Right atrium auricular region (tissue), 2 donors: ENCODE data around the gene RAB13. TPM values are rescaled to one million over a fixed set of nuclear protein-coding genes. Genes with fewer than 3 reads are reported as not detected.

ENCODE experiments used
- DNase-seq: peaks from one replicate; pipeline ENCODE4 v3.0.0-alpha.2; 2019; ENCODE audit warnings: low spot score
- H3K27ac ChIP-seq, 2 donors: fragments of 200-600 bp; sonication (generic); 1 replicate in 1 of 2; 2 replicates in 1 of 2; pipeline ENCODE4 v1.5.1; 2016 to 2019
- H3K27me3 ChIP-seq, 2 donors: fragments of 200-600 bp; sonication (generic); one replicate each; pipeline versions ENCODE4 v1.5.1 to v1.6.0; 2017 to 2019
- H3K36me3 ChIP-seq: fragments of 200-600 bp; sonication (generic); one replicate; pipeline ENCODE4 v1.5.1; 2016
- H3K4me1 ChIP-seq, 2 donors: fragments of 200-600 bp; sonication (generic); one replicate each; pipeline versions ENCODE4 v1.5.1 to v1.6.0; 2017 to 2019
- H3K4me3 ChIP-seq, 2 donors: fragments of 200-600 bp; sonication (generic); 1 replicate in 1 of 2; 2 replicates in 1 of 2; pipeline ENCODE4 v1.5.1; 2017 to 2019; ENCODE audit warnings: mild to moderate bottlenecking in 1 of 2, moderate library complexity in 1 of 2
- H3K9me3 ChIP-seq, 2 donors: fragments of 200-600 bp; sonication (generic); one replicate each; pipeline ENCODE4 v1.5.1; 2019
- total RNA-seq, 2 donors: library from RNA; depleted of rRNA; stranded (reverse); fragments of >200 nt; gene quantifications; one replicate each; pipeline ENCODE4 v1.1.0, GENCODE V29; 2016
- TF ChIP-seq, protein P1 (sequence below), 2 donors: fragments of 200-600 bp; sonication (generic); IDR thresholded peaks; one replicate each; pipeline ENCODE4 v1.5.1; 2019; ENCODE audit warnings: antibody characterized with exemption in 2 of 2

Gene RAB13
- total RNA-seq, 2 donors from 2014 or later, result 25.7 to 34.8 TPM

DNA sequence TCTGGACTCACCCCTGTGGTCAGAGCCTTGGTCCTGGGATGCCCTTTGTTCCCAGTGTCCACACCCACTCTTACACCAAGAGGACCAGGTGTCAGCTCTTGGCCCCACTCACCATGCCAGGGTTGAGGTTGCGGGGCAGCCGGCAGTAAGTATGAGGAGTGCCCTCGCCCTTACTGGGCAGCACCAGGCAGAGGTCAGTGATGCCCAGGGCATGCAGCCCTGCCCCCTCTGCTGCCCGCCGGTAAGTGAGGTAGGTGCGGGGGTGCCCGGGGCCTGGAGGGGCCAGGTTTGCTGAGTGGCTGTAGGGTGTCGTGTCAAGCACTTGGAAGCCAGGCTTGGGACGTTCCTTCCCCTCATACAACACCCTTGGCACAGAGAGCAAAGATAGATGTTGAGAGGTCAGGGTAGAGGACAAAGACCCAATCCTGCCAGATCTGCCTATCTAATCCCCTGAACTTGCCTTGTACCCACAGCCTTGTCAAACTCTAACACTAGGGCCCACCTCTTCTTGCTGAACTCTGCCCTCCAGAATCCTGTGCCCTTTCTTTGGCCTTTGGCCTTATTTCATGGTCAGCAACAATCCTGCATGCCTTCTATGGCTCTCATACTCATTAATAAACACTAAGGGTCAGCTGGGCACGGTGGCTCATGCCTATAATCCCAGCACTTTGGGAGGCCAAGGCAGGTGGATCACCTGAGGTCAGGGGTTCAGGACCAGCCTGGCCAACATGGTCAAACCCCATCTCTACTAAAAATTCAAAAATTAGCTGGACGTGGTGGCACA, 43.2 kb downstream of the RAB13 start:
- Histone ChIP-seq H3K4me3 (no peak overlapping the region), H3K27me3 (no peaks in the 10 kb centered on the region), H3K4me1 (peaks cover 0 to 35% of the 10 kb centered on the region in 2 donors), H3K27ac (no peak overlapping the region), H3K36me3 (peaks cover 44% of the 10 kb centered on the region), H3K9me3 (no peaks in the 10 kb centered on the region)
- TF ChIP-seq, protein P1, sequence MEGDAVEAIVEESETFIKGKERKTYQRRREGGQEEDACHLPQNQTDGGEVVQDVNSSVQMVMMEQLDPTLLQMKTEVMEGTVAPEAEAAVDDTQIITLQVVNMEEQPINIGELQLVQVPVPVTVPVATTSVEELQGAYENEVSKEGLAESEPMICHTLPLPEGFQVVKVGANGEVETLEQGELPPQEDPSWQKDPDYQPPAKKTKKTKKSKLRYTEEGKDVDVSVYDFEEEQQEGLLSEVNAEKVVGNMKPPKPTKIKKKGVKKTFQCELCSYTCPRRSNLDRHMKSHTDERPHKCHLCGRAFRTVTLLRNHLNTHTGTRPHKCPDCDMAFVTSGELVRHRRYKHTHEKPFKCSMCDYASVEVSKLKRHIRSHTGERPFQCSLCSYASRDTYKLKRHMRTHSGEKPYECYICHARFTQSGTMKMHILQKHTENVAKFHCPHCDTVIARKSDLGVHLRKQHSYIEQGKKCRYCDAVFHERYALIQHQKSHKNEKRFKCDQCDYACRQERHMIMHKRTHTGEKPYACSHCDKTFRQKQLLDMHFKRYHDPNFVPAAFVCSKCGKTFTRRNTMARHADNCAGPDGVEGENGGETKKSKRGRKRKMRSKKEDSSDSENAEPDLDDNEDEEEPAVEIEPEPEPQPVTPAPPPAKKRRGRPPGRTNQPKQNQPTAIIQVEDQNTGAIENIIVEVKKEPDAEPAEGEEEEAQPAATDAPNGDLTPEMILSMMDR (IDR thresholded peaks at IDR 0.05), result no peak
- DNase-seq, result no peak

DNA sequence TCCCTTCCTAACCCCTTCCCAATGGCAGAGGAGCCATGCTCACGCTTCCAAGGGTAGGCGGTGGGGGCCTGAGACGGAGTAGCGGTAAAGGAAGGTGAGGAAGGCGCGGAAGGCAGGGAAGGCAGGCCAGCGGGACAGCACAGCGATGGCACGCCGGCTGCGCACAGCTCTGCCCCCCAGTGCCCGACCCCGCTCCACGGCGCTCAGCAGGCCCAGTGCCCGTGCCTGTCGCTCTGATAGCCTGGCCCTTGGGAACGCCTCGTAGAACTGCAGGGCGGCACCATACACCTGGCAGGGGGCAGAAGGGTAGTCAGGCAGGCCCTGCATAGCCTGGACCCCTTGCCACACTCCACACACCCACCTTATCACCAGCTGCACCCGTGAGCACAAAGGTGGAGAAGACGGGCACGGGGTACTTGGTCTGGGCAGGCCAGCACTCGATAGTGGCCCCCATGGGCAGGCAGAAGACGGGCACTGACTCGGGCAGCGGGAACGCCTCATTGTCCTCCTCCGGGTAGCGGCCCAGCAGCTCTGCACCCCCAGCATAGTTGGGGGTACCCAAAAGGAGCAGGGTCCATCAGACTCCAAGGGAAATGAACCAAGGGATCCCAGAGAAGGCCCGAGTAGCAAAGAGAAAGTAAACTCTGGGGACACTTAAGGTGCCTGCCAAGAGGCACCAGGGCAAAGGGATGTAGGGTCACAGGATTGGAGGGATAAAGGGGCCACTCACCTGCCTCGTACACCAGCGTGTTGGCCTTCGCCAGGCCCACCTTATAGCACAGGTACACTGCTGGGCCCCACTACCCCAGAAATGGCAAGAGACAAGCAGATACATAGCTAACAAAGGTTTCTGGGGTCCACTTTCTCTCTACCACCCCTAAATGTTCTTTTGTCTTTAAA, 44.1 kb downstream of the RAB13 start:
- Histone ChIP-seq H3K36me3 (peaks cover 45% of the 10 kb centered on the region), H3K27me3 (no peaks in the 10 kb centered on the region)
- TF ChIP-seq, protein P1 (IDR thresholded peaks at IDR 0.05), result no peak

DNA sequence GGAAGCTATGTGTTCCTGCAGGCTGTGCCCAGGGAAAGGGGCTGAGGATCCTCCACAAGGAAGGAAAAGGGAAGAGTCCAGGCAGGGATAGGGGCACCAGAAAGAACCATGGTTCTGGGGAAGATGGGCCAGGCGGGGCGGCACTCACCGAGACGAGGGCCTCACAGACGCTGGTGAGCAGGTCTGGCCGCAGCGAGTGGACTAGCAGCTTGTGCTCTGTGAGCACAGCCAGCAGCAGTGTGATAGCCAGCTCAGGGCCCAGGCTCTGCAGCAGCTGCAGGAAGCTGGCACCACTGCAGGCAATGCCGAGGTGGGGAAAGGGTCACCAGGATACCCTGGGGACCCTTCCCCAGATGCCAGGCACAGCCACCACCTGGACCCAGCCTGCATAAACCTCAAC, 45.4 kb downstream of the RAB13 start:
- H3K36me3 ChIP-seq, result peaks cover 58% of the 10 kb centered on the region
- peaks cover 0 to 26% of the 10 kb centered on the region in 2 donors for H3K4me1 ChIP-seq
- TF ChIP-seq, protein P1 (IDR thresholded peaks at IDR 0.05), result no peak

More for the DNA sequence above, 44.1 kb downstream of the RAB13 start:
- Histone ChIP-seq H3K27ac (no peak overlapping the region), H3K9me3 (no peaks in the 10 kb centered on the region), H3K4me1 (peaks cover 0 to 32% of the 10 kb centered on the region in 2 donors), H3K4me3 (no peak overlapping the region)
- DNase-seq, result no peak

DNA sequence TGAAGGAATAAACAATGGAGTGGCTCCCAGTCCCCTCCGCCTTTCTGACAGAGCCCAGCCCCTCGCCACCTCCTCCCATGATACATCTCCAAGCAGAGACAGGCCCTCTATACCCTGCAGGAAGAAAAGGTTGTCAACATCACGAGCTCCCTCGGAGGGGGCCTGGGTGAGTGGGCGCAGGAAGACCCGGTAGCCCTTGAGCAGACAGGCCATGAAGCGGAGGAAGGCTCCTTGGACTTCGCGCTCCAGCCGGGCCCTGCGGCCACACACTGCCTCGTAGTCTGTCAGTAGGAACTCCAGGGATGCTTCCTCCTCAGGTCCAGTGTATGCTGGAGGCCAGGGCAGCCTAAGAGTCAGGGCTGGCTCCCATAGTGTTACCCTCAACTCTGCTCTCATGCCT, 46.7 kb downstream of the RAB13 start:
- no peak for DNase-seq

More for the DNA sequence above, 45.4 kb downstream of the RAB13 start:
- no peaks in the 10 kb centered on the region for H3K9me3 ChIP-seq
- no peak for DNase-seq
- H3K27me3 ChIP-seq, result no peaks in the 10 kb centered on the region
- no peak overlapping the region for H3K4me3 ChIP-seq
- no peak overlapping the region for H3K27ac ChIP-seq

DNA sequence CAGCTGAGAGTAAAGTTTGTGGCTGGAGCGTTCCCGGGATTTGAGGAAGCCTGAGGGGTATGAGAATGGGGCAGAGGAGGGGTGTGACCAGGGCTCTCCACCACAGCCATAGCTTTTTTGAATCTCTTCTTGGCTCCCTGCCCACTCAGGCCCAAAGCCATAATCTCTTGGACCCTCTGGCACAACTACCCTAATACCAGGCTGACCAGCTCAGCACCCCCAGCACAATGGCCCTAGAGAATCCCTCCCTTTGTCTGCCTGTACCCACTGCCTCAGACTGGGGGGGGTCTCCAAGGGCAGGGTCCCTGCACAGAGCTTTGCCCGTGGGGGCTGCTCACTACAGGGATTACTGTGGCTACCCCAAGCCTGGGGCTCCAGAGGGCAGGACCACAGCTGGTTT, 47.1 kb downstream of the RAB13 start:
- DNase-seq, result no peak
- TF ChIP-seq, protein P1 (IDR thresholded peaks at IDR 0.05), result no peak

More for the DNA sequence above, 46.7 kb downstream of the RAB13 start:
- peaks cover 71% of the 10 kb centered on the region for H3K36me3 ChIP-seq
- peaks cover 0 to 15% of the 10 kb centered on the region in 2 donors for H3K4me1 ChIP-seq
- no peak overlapping the region for H3K4me3 ChIP-seq
- TF ChIP-seq, protein P1 (IDR thresholded peaks at IDR 0.05), result no peak
- no peak overlapping the region for H3K27ac ChIP-seq
- no peaks in the 10 kb centered on the region for H3K9me3 ChIP-seq
- H3K27me3 ChIP-seq, result no peaks in the 10 kb centered on the region

More for the DNA sequence above, 47.1 kb downstream of the RAB13 start:
- H3K36me3 ChIP-seq, result peaks cover 74% of the 10 kb centered on the region
- peaks cover 0 to 10% of the 10 kb centered on the region in 2 donors for H3K4me1 ChIP-seq
- H3K27ac ChIP-seq, result no peak overlapping the region
- H3K9me3 ChIP-seq, result no peaks in the 10 kb centered on the region
- H3K4me3 ChIP-seq, result no peak overlapping the region
- H3K27me3 ChIP-seq, result no peaks in the 10 kb centered on the region
